Chondrocyte (in vitro differentiated cells): ENCODE data around the gene SLC39A6. TPM values are rescaled to one million over a fixed set of nuclear protein-coding genes. Genes with fewer than 3 reads are reported as not detected.
"Not testable (repeated sequence)": the region's sequence is repeated elsewhere in the genome, so short reads cannot be mapped to it uniquely, and the experiment has no call there.

ENCODE experiments used
- DNase-seq: peaks from one replicate; pipeline ENCODE4 v3.0.0; 2021; ENCODE audit warnings: mixed read lengths, low spot score
- H3K27ac Mint-ChIP-seq: one replicate; pipeline ENCODE4 v1.8.0; 2021; ENCODE audit warnings: mild to moderate bottlenecking, moderate library complexity, mixed read lengths; ENCODE audit not compliant: unreplicated experiment
- H3K27me3 Mint-ChIP-seq: 2 replicates; pipeline ENCODE4 v1.8.0; 2021; ENCODE audit warnings: low read depth, mixed read lengths
- H3K36me3 Mint-ChIP-seq: 2 replicates; pipeline ENCODE4 v1.8.0; 2021; ENCODE audit warnings: low read depth, mixed read lengths
- H3K4me1 Mint-ChIP-seq: 2 replicates; pipeline ENCODE4 v1.8.0; 2021; ENCODE audit warnings: low read depth, mild to moderate bottlenecking, mixed read lengths
- H3K4me3 Mint-ChIP-seq: one replicate; pipeline ENCODE4 v1.8.0; 2021; ENCODE audit warnings: mild to moderate bottlenecking, moderate library complexity, mixed read lengths; ENCODE audit not compliant: unreplicated experiment
- H3K9me3 Mint-ChIP-seq: 2 replicates; pipeline ENCODE4 v1.8.0; 2021; ENCODE audit warnings: low read depth, mixed read lengths
- CTCF ChIP-seq: fragments of 200-600 bp; sonication (generic); IDR thresholded peaks from 2 replicates; pipeline ENCODE4 v1.5.0; 2021; ENCODE audit warnings: antibody characterized with exemption, mild to moderate bottlenecking, moderate library complexity
- total RNA-seq: library from RNA; stranded (reverse); gene quantifications from 3 replicates; pipeline ENCODE4 v1.2.1, GENCODE V29; 2021

Gene SLC39A6
- total RNA-seq, 1 donor from 2014 or later: 86.4 TPM

- Mint-ChIP-seq H3K9me3 (no peaks in the 10 kb centered on the region), H3K4me1 (no peaks in the 10 kb centered on the region), H3K27me3 (peaks cover 9% of the 10 kb centered on the region), H3K27ac (no peak overlapping the region), H3K4me3 (no peak overlapping the region), H3K36me3 (no peaks in the 10 kb centered on the region)
- no peak for TF ChIP-seq CTCF
- DNase-seq: no peak
These were observed 34.7 kb downstream of the SLC39A6 start for GRCh38 chr18:36094431-36094830.

- not testable (repeated sequence) for H3K27ac Mint-ChIP-seq, H3K4me1 Mint-ChIP-seq, H3K36me3 Mint-ChIP-seq, H3K4me3 Mint-ChIP-seq, H3K9me3 Mint-ChIP-seq, DNase-seq, H3K27me3 Mint-ChIP-seq
These were observed 37.0 kb downstream of the SLC39A6 start for GRCh38 chr18:36092116-36092515.

- H3K4me3 Mint-ChIP-seq: no peak overlapping the region
- no peaks in the 10 kb centered on the region for H3K36me3 Mint-ChIP-seq
- no peak overlapping the region for H3K27ac Mint-ChIP-seq
- H3K27me3 Mint-ChIP-seq: no peaks in the 10 kb centered on the region
- peaks cover 6% of the 10 kb centered on the region for H3K9me3 Mint-ChIP-seq
- TF ChIP-seq CTCF: no peak
- no peaks in the 10 kb centered on the region for H3K4me1 Mint-ChIP-seq
- DNase-seq: no peak
These were observed 40.1 kb downstream of the SLC39A6 start for GRCh38 chr18:36089001-36089400.

GRCh38 chr18:36088256-36088655 is 40.9 kb downstream of the SLC39A6 start:
- Mint-ChIP-seq H3K4me3 (no peak overlapping the region), H3K27ac (no peak overlapping the region), H3K36me3 (no peaks in the 10 kb centered on the region), H3K9me3 (peaks cover 6% of the 10 kb centered on the region), H3K4me1 (no peaks in the 10 kb centered on the region), H3K27me3 (no peaks in the 10 kb centered on the region)
- no peak for TF ChIP-seq CTCF
- DNase-seq: no peak

GRCh38 chr18:36086186-36086585 is 43.0 kb downstream of the SLC39A6 start:
- Mint-ChIP-seq H3K36me3 (peaks cover 2% of the 10 kb centered on the region), H3K4me3 (no peak overlapping the region), H3K9me3 (peaks cover 11% of the 10 kb centered on the region), H3K27ac (no peak overlapping the region), H3K27me3 (peaks cover 3% of the 10 kb centered on the region), H3K4me1 (no peaks in the 10 kb centered on the region)
- no peak for DNase-seq
- TF ChIP-seq CTCF: no peak

GRCh38 chr18:36085195-36085594 is 43.9 kb downstream of the SLC39A6 start:
- Mint-ChIP-seq H3K27ac (no peak overlapping the region), H3K4me1 (no peaks in the 10 kb centered on the region), H3K4me3 (no peak overlapping the region), H3K9me3 (peaks cover 15% of the 10 kb centered on the region), H3K36me3 (peaks cover 3% of the 10 kb centered on the region), H3K27me3 (peaks cover 3% of the 10 kb centered on the region)
- DNase-seq: no peak
- TF ChIP-seq CTCF: no peak
